Left ventricle myocardium inferior (tissue), 1 donor: ENCODE data around the gene SLC25A26. TPM values are rescaled to one million over a fixed set of nuclear protein-coding genes. Genes with fewer than 3 reads are reported as not detected.

ENCODE experiments used
- DNase-seq: peaks from one replicate; pipeline ENCODE4 v3.0.0-alpha.2; 2020
- H3K27ac ChIP-seq: fragments of 200-600 bp; replicated peaks from 2 replicates; pipeline ENCODE4 v1.8.0; 2021
- H3K27me3 ChIP-seq: fragments of 200-600 bp; 2 replicates; pipeline ENCODE4 v1.8.0; 2021; ENCODE audit warnings: low read depth
- H3K36me3 ChIP-seq: fragments of 200-600 bp; 2 replicates; pipeline ENCODE4 v1.8.0; 2021
- H3K4me1 ChIP-seq: fragments of 200-600 bp; 2 replicates; pipeline ENCODE4 v1.8.0; 2021
- H3K4me3 ChIP-seq: fragments of 200-600 bp; 2 replicates; pipeline ENCODE4 v1.8.0; 2021; ENCODE audit warnings: mild to moderate bottlenecking, moderate library complexity
- H3K9me3 ChIP-seq: fragments of 200-600 bp; replicated peaks from 2 replicates; pipeline ENCODE4 v1.8.0; 2021
- intact Hi-C: fragments of 100-400 bp; cut with micrococcal nuclease; formaldehyde crosslinking; loops from one replicate; pipeline ENCODE4 v1.11.0; 2022
- total RNA-seq: library from RNA; stranded (reverse); fragmentation: NEBNext Ultra II Directional; extraction: Animal tissue kit (Norgen Biotek cat#: 25700); gene quantifications from one replicate; pipeline ENCODE4 v1.2.1, GENCODE V29; 2021
- TF ChIP-seq, protein P1 (sequence below): fragments of 200-600 bp; IDR thresholded peaks from 2 replicates; pipeline ENCODE4 v1.8.0; 2021; ENCODE audit warnings: antibody characterized with exemption, mild to moderate bottlenecking, borderline replicate concordance
- donor health status: DM: no; HTN: yes; CAD: no; lungs with severe emphysema.

SLC25A26 gene
- total RNA-seq, 1 donor from 2014 or later, result 40.7 TPM

DNA sequence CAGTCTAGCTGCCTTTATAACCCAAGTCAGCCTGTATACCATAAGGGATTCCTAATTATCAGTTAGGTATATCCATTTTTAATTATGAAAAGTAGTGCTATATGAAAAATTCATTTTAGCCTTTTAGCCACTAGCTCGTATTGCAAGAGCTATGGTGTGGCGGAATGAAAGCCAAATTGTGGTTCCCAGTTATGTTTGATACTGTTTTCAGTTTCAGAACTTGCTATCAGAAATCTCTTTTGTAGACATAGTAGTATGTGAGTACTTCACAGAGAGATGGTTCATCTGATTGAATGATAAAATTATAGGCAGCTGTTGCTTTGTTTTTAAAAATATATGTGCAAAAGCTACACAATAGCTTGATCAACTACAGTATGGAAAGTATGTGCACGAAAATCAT, 134.6 kb downstream of the SLC25A26 start:
- TF ChIP-seq, protein P1, sequence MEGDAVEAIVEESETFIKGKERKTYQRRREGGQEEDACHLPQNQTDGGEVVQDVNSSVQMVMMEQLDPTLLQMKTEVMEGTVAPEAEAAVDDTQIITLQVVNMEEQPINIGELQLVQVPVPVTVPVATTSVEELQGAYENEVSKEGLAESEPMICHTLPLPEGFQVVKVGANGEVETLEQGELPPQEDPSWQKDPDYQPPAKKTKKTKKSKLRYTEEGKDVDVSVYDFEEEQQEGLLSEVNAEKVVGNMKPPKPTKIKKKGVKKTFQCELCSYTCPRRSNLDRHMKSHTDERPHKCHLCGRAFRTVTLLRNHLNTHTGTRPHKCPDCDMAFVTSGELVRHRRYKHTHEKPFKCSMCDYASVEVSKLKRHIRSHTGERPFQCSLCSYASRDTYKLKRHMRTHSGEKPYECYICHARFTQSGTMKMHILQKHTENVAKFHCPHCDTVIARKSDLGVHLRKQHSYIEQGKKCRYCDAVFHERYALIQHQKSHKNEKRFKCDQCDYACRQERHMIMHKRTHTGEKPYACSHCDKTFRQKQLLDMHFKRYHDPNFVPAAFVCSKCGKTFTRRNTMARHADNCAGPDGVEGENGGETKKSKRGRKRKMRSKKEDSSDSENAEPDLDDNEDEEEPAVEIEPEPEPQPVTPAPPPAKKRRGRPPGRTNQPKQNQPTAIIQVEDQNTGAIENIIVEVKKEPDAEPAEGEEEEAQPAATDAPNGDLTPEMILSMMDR, result no peak

DNA sequence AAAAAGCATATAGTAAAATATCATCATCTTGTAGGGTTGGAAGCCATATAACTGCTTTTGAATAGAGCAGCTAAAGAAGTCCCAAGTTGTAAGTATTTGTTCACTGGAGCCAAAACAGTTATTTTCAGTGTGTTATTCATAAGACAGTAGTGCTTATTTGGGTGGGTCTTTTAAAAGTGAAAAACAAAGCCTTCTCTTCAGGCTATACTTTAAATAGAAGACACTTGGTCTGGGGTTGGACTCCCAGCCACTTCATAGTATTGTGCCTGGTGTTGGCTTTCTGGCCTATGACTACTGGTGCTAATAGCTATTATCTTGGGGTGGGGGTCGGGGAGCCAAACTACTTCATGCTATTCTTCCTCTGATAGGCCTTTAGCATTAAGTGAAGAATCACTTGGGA, 135.2 kb downstream of the SLC25A26 start:
- no peak overlapping the region for H3K4me3 ChIP-seq
- peaks cover 44% of the 10 kb centered on the region for H3K4me1 ChIP-seq
- no peaks in the 10 kb centered on the region for H3K36me3 ChIP-seq
- no peak overlapping the region for H3K27ac ChIP-seq
- TF ChIP-seq, protein P1, result no peak
- no peak for DNase-seq
- intact Hi-C loops, result no loop called here
- no peaks in the 10 kb centered on the region for H3K9me3 ChIP-seq
- no peaks in the 10 kb centered on the region for H3K27me3 ChIP-seq

More for the DNA sequence above, 134.6 kb downstream of the SLC25A26 start:
- intact Hi-C loops, result no loop called here
- no peaks in the 10 kb centered on the region for H3K9me3 ChIP-seq
- H3K27ac ChIP-seq, result no peak overlapping the region
- DNase-seq, result no peak
- no peaks in the 10 kb centered on the region for H3K36me3 ChIP-seq
- H3K27me3 ChIP-seq, result no peaks in the 10 kb centered on the region
- H3K4me3 ChIP-seq, result no peak overlapping the region
- H3K4me1 ChIP-seq, result peaks cover 44% of the 10 kb centered on the region

GRCh38 chr3:66361356-66361755, 140.6 kb downstream of the SLC25A26 start:
- Histone ChIP-seq H3K27ac (no peak overlapping the region), H3K36me3 (no peaks in the 10 kb centered on the region), H3K4me1 (peaks cover 57% of the 10 kb centered on the region), H3K4me3 (no peak overlapping the region), H3K27me3 (no peaks in the 10 kb centered on the region), H3K9me3 (no peaks in the 10 kb centered on the region)
- TF ChIP-seq, protein P1, result no peak
- DNase-seq, result no peak
- intact Hi-C loops, result no loop called here

DNA sequence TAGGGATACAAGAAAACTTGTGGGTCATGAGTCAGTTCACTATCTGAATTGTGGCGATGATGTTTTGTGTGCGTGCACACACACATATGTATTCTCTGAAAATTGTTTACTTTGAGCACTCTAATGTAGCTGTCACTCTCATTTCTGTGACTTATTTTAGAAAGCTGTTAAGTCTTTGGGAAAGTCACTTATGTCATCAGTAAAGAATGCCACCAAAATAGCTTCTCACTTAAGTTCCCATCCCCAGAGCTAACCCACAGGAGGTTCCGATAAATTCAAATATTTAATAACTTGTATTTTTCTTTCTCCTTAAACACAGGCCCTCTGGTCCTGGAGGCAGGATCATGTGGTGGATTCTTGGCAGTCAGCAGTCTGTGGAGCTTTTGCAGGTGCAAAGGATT, 141.7 kb downstream of the SLC25A26 start:
- intact Hi-C loops, result no loop called here
- H3K9me3 ChIP-seq, result no peaks in the 10 kb centered on the region
- no peak for DNase-seq
- H3K27ac ChIP-seq, result peak overlapping the region; percentile 79
- no peaks in the 10 kb centered on the region for H3K27me3 ChIP-seq
- H3K36me3 ChIP-seq, result no peaks in the 10 kb centered on the region
- H3K4me3 ChIP-seq, result no peak overlapping the region
- peaks cover 62% of the 10 kb centered on the region for H3K4me1 ChIP-seq
- TF ChIP-seq, protein P1, result no peak

GRCh38 chr3:66363148-66363547, 142.3 kb downstream of the SLC25A26 start:
- H3K27me3 ChIP-seq, result no peaks in the 10 kb centered on the region
- TF ChIP-seq, protein P1, result no peak
- no peaks in the 10 kb centered on the region for H3K36me3 ChIP-seq
- intact Hi-C loops, result no loop called here
- DNase-seq, result no peak
- peaks cover 68% of the 10 kb centered on the region for H3K4me1 ChIP-seq
- peak overlapping the region; percentile 79 for H3K27ac ChIP-seq
- no peaks in the 10 kb centered on the region for H3K9me3 ChIP-seq
- H3K4me3 ChIP-seq, result no peak overlapping the region

GRCh38 chr3:66365080-66365479, 144.3 kb downstream of the SLC25A26 start:
- H3K27me3 ChIP-seq, result no peaks in the 10 kb centered on the region
- TF ChIP-seq, protein P1, result no peak

More at GRCh38 chr3:66365080-66365479, 144.3 kb downstream of the SLC25A26 start:
- no peak for DNase-seq
- H3K4me1 ChIP-seq, result peaks cover 78% of the 10 kb centered on the region
- H3K36me3 ChIP-seq, result no peaks in the 10 kb centered on the region
- intact Hi-C loops, result no loop called here
- peak overlapping the region; percentile 79 for H3K27ac ChIP-seq
- H3K4me3 ChIP-seq, result no peak overlapping the region
- H3K9me3 ChIP-seq, result no peaks in the 10 kb centered on the region
